OCI-M1 (cell line): ENCODE measurements around the gene NT5C2.

ENCODE experiments used
- DNase-seq: peaks from one replicate; lab custom pipeline; 2025; lab: John Stamatoyannopoulos, UW

Gene NT5C2

DNA sequence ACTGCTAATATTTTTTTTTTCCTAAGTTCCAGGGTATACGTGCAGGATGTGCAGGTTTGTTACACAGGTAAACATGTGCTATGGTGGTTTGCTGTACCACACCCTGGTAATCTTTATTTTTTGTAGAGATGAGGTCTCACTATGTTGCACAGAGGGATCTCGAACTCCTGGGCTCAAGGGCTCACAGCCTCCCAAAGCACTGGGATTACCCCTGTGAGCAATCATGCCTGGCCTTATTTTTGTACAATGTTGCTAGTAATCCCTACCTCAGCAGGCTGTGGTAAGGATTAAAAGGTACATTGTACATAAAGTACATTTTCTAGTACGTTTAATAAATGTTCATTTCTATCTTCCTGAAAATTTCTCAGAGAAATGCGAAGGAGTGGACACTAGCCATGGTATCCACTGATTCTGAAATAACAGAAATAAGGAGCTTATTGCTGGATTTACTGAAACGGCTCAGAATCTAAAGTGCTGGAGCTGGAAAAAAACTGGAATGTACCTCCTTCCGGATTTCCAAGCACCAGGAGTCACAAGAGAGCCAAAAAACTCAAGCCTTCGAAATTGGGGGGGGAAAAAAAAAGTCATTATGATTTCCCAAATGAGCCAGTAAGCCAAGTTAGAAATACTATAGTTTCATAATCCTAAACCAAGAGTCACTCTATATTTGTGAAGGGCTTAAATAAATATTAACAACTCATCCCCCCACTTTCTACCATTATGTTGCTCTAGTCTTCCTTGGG is 69.6 kb downstream of the NT5C2 start:
- DNase-seq = no peak

DNA sequence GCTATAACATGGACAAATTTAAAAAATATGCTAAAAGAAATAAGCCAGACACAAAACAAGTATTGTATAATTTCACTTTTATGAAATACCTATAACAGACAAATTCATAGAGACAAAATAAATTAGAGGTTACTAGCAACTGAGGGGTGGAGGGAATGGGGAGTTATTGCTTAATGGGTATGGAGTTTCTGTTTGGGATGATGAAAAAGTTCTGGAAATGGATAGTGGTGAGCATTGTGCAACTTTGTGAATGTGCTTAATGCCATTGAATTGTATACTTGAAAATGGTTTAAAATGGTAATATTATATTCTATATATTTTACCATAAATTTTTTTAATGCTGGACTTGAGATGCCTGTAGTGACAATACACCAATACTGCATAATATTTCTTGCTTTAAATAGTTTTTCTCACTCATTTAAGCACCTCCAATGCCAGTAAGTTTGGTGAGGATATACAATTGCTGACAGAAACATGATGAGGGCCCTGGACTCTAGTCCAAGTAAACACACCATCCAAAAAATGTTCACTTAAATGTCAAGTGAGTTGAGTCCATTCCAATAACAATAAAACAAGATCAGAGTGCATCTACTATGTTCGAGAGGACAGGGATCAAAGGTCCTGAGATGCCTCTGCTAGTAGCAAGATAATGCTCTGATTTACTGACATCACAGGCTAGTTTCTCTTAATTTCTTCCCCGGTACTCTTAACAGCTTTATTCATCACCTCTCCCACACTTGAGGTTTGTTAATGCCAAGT is 71.9 kb downstream of the NT5C2 start:
- no peak for DNase-seq

DNA sequence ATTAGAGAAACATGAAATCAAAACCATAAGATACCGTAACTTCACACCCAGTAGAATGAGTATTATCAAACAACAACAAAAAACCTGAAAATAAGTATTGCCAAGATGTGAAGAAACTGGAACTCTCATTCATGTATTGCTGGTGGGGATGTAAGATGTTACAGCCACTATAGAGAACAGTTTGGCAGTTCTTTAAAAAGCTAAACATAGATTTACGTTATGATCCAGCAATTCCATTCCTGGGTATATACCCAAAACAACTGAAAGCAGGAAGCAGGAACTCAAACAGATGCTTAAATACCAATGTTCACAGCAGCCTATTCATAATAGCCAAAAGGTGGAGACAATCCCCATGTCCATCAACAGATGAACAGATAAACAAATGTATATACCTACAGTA is 72.5 kb downstream of the NT5C2 start:
- no peak for DNase-seq

DNA sequence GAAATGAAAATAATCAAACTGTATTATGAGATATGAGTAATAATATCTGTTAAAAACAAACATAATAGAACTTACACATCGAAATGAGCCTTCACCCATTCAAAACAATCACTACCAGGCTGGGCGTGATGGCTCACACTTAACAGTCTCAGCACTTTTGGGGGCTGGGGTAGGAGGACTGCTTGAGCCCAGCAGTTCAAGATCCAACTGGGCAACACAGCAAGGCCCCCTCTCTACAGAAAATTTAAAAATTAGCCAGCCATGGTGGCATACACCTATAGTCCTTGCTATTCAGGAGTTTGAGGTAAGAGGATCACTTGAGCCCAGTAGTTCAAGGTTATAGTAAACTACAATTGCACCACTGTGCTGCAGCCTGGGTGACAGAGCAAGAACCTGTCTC is 75.8 kb downstream of the NT5C2 start:
- DNase-seq = no peak

DNA sequence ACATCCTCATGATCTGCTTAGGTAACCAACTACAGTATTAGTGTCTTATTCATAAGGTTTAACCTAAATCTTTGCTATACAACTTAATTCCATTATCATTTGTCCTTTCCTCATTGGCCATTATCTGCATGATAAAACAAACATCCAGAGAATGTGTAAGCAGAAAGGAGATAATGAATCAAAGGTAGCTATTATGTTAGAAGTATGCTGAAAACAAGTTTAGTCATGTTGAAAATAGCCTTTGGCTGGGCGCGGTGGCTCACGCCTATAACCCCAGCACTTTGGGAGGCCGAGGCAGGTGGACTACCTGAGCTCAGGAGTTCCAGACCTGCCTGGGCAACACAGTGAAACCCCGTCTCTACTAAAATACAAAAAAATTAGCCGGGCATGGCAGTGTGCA is 78.2 kb downstream of the NT5C2 start:
- no peak for DNase-seq

DNA sequence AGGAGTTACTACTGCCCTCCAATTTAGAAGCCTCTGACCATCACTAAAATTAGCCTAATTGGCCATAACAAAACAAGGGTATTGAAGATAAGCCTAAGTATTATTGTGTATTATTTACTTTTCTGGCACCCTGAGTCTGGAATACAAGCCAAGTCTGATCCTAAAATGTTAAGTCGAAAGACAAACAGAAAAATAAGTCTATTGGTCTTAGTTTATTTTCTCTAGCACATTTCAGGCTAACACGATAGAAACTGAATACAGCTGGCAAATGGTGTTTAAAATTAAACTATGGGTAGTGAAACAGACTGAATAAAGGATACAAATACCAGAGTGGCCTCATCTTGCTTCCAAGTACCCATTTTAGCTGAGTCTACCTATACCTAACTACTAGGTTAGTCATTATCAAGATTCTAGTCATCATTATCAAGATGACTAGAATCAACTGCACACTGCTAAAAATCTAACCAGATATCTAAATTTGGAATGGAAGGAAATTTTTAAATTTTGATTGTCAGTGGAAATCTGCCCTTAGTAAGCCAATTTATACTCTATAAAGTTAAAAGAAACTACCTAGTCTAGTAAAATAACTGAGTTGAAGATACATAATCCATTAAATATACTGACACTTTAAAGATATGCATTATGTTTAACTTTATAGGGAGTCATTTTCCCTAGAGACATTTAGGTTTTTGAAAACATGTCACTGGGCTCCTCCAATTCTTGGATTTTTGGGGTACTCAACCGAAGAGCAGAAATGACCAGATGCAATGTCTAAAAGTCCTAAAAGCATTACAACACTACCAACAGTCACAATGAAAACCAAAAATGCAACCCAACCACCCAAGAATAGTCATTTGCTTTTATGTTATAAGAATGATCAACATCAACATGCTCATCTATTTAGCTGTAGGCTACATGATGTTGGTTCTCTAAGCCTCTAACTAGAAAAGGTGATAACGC is 80.9 kb downstream of the NT5C2 start:
- DNase-seq = no peak

DNA sequence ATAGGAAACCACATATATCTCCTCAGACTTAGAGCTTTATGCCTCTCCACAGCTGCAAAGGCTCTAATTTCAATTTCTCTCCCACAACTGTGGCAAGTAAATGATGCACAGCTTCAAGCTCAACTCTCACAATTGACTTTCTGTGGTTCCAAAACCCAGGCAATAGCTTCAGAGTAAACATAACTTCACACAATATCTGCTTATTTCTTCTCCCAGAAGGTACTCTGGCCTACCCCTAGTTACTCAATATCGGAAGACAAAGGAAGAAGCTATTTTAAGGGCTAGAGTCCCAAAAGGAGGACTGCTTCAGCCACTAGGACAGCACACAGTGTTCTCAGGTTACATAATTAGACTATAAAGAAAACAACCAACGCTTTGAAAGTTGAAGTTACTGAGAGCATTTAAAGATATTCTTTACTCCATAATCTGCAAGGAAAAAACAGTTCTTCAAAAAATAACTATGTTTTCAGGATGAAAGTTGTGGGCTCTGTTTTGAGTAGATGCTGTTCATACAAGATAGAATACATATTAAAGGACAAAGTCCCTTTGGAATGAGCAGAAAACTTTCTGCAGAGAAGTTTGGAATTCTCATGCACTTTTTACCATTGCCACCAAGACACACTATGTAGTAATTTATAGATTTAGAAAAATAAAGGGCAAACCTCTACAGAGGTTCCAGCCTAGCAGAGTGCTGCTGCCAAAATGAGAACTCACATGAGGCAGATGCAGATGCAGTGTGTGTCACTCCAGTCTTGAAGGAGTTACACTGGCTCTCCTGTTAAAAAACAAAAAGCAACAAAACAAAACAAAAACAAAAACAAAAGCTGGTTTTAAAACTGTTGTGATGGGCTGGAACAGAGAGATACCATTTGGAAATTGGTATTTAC is 81.8 kb downstream of the NT5C2 start:
- DNase-seq = no peak

DNA sequence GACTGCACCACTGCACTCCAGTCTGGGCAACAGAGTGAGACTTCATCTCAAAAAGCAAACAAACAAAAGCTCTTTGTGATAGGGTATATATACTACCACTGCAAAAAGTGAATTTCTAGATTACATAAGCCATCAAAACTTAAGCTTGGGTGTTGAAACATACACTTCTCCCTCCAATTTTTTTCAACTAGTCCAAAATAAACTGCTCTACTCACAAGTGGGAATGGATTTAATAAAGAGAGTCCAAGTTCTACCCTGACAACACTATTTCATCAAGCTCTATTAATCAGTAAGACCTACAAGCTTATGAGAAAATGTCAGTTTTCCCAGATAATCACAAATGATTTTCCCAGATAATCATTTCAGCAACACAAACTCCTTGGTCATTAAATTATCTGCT is 82.7 kb downstream of the NT5C2 start:
- no peak for DNase-seq

DNA sequence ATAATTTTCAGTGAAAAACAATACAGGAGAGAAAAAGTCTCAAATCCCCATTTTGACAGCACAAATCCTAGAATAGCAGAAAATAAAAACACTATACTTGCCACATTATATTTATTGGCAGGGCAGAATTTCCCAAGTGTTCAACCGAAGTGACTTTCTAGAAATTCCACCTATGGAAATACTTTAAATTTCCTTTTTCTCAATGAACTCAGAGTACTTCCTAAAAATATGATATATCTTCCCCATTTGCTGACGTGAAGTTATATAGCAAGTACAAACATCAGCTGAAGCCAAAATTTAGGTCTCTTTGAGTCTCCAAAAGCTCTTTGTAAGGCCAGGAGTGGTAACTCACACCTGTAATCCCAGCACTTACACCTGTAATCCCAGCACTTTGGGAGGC is 83.3 kb downstream of the NT5C2 start:
- DNase-seq = no peak

DNA sequence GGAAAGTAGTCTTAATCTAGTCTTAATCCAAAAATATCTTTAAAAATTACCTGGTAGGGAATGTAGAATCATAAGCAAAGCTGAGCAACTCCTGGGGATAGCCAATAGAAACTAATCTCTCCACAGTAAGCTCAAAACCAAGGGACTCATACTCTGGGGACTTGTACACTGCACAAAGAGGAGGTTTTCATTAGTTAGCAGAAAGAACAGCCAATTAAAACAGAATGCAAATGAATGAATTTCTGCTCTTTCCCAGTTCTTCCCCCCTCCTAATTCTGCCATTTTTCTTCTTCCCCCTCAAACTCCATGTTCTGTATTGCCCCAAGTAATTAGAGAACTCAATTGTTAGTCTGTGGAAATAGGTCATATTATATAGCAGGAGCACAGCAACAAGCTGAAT is 86.5 kb downstream of the NT5C2 start:
- no peak for DNase-seq

DNA sequence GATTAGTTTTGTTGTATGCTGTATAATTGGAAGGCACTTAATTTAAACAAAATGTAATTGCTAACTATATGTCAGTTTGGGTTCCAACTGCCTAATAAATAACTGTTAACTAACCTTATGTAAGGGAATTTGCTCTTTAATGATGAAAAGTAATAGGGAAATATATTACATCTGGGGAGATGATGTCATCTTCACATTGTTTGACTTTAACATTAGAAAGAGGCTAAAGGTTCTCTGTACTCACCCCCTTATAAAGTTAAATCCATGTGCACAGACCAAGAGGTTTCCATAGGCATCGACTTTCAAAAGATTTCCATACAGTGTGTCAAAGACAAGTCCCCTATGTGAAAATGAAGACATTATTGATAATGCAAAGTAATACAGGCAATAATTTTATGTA is 87.6 kb downstream of the NT5C2 start:
- no peak for DNase-seq

DNA sequence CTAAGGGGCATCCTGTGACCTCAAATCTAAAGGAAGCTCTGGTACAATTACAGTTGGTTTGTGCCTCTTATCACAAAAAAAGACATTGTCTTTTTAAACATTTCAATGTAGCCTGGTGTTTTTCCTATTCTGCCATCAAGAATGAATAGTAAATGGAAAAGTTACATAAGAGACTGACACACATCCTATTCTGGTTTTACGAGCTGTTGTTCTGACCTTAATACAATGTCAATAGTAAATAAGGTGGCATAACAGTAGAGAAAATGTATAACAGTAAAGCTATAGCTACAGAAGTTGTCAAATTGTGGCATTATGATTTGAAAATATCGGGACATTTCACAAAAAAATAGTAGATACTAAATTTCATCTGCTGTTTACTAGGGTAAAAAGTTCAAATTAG is 88.4 kb downstream of the NT5C2 start:
- DNase-seq = no peak

DNA sequence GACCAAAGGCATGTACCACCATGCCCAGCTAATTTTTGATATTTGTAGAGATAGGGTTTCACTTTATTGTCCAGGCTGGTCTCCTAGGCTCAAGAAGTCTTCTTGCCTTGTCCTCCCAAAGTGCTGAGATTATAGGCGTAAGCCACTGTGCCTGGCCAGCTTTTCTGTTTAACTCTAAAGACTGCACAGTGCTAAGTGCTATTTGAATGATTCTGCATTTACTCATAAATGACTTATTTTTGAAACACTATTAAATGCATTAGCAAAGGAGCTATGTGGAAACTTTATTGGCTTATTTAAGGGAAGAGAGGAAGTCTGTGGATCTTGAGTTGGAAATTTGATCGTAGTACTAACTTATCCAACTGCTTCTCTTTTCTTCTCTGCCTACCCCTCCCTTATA is 89.1 kb downstream of the NT5C2 start:
- DNase-seq = no peak

DNA sequence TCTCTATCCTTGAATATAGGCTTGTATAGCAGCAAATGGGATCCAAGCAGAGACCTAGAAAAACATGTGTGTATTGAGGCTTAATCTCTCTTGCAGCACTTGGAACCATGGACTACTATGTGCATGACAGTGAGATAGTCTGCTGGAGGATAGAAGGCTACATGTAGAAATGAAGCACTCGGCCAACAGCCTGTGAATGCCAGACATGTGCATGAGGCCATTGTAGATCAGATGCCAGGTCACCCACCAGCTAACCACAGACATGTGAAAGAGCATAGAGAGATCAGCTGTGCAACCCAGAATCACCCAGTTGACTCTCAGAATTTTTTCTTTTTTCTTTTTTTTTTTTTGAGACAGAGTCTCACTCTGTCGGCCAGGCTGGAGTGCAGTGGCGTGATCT is 90.9 kb downstream of the NT5C2 start:
- DNase-seq = no peak

DNA sequence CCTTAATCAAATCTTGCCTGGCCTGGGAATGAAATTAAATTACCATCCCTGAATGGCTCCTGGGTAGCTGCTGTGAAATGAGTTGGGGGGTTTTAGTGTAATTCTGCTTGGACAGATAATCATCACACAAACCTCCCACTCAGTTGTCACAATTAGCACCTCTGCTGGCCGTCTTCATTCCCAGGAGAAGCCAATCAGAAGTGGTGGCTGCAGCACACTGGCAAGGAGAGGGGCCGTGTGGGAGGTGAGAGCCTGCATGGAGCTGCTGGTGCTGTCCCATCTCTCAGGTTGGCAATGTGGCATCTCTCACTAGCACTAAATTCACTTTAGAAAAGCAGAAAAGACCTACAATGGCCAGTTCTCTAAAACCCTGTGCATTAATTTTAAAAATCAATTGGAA is 92.5 kb downstream of the NT5C2 start:
- DNase-seq = no peak

DNA sequence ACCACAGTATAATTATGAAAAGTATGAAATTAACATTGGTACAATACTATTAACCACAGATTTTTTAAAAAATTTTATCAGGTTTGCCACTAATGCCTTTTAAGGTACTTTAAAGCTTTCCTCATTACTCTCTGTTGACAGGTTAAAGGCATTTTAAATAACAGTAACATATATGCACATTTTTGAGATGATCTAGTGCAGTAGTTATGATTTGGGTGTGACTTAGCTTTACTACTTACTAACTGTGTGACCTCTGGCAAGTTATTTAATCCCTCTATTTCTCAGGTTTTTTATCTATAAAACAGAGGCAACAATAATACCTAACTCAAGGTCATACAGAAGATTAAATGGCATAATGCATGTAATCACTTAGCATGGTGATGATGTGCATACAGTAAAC is 94.8 kb downstream of the NT5C2 start:
- DNase-seq = no peak

DNA sequence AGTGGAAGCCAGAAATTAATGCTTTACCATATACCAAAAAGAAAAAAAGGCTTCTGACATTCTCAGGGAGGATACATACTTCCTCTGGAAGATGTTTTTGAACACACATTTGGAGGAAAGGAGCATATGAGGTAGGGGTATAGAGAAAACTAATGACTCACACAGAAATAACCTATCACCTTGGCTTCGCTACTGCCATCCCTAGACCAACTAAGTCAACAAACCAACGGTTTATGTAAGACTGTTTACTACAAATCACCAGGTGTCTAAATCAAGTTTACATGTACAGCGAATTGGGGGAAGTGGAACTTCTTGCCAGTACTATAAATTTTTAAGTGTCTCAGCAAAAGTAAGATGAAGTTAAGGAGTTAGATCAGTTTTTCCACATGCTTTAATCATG is 96.9 kb downstream of the NT5C2 start:
- DNase-seq = no peak

DNA sequence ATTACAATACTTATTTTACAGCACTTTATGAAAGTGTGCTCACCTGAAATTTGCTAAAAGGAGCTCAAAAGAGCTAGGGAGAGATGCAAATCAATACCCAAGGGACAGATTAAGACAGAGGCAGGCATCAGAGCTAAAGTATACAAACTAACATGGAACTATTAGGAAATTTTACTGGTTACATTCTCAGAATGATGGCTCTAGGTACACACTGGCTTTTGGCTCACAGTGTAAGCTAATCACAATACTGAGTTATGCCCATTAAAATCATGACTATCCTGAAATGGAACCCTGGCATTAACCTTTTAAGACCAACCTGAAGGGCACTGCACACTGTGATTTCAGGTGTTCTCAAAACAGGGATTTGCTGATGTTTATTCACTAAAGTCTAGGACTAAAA is 98.1 kb downstream of the NT5C2 start:
- no peak for DNase-seq

DNA sequence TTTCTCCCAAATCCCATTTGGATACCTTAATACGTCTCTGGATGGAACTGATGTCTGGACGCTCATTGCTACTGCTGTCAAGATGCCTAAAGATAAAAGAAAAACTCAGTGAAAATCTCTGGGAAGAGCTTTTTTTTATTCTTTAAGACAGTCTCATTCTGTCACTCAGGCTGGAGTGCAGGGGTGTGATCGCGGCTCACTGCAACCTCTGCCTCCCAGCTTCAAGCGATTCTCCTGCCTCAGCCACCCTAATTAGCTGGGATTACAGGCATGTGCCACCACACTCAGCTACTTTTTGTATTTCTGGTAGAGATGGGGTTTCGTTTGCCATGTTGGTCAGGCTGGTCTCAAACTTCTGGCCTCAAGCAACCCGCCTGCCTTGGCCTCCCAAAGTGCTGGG is 102.2 kb downstream of the NT5C2 start:
- DNase-seq = no peak

DNA sequence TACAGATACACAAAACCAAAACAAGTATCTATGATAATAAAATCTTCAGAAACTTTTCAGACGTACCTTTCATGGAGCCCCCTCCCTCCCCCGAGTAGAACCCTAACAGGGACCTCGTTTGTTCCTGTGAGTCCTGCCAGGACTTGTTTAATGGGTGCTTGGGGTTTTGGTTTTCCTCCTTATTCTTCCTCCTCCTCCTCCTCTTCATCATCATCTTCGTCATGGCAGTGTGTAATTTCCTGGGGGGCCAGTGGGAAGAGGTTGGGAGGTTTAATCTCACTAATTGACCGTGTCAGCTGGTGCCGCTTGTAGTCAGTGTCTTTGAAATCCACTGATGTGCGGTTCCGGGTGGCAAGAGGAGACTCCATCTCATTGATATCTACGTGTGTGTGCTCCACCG is 103.6 kb downstream of the NT5C2 start:
- no peak for DNase-seq

DNA sequence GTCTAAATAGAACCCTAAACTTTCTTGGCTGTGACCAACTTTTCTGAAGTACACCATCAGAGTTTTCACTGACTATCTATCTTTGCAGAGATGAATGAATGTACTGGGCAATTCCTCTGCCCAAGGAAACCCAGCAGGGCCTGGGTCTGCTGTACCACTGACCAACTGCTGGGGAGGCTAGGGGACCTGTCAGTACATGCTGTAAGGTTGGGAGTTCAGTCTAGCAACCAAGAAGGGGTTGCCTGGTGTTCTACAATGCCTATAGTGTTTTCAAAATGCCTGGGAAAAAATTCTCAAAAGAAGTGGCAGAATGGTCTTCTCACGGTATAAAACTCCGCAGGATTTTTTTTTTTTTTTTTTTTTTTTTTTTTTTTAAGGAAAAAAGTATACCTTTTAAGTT is 106.3 kb downstream of the NT5C2 start:
- DNase-seq = no peak

DNA sequence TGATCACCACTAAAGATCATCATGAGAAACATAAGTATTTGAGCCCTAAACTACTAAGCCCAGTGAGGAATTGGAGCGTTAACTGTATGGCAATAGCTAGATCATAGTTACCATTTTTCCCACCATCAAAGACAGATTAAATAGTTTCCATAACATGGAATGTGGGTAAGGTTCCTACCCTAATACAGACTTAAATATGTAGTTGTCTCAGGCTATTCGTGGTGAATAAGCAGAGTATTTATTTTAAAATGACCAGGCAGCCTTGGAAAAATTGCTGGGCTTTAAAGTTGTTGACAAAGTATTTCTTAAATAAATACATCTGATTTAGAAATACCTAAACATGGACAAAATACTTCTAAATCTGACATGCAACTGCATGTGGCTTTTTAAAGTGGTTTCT is 106.8 kb downstream of the NT5C2 start:
- no peak for DNase-seq
